HUES64 (cell line): ENCODE results near the gene SLC16A13.
"Not testable (repeated sequence)": the region's sequence is repeated elsewhere in the genome, so short reads cannot be mapped to it uniquely, and the experiment has no call there.

Experiments
- H3K27ac ChIP-seq: 2 replicates; pipeline ENCODE4 v1.7.0; 2013; ENCODE audit warnings: low read depth, low read length, inconsistent platforms
- H3K27me3 ChIP-seq: 2 replicates; pipeline ENCODE4 v1.6.1; 2013; ENCODE audit warnings: mild to moderate bottlenecking, low read length; ENCODE audit not compliant: insufficient read depth
- H3K36me3 ChIP-seq: 2 replicates; pipeline ENCODE4 v1.6.1; 2013; ENCODE audit warnings: mild to moderate bottlenecking, low read length; ENCODE audit not compliant: insufficient read depth
- H3K4me1 ChIP-seq: 2 replicates; pipeline ENCODE4 v1.6.1; 2013; ENCODE audit warnings: mild to moderate bottlenecking, low read length, moderate library complexity; ENCODE audit not compliant: insufficient read depth
- H3K4me3 ChIP-seq: 2 replicates; pipeline ENCODE4 v1.5.1; 2013; ENCODE audit warnings: mild to moderate bottlenecking, low read length, moderate library complexity
- H3K9ac ChIP-seq: 2 replicates; pipeline ENCODE4 v1.6.1; 2013; ENCODE audit warnings: mild to moderate bottlenecking, low read depth, low read length
- H3K9me3 ChIP-seq: 2 replicates; pipeline ENCODE4 v1.6.1; 2013; ENCODE audit warnings: low read depth, low read length; ENCODE audit not compliant: insufficient read depth
- WGBS: fragments of 150-250, 120-280 bp; methylation state at CpG from one replicate; pipeline ENCODE4 v1.1.7; 2013; ENCODE audit warnings: missing lambda C conversion rate; 5-methylcytosine and 5-hydroxymethylcytosine counted together

The SLC16A13 gene

DNA sequence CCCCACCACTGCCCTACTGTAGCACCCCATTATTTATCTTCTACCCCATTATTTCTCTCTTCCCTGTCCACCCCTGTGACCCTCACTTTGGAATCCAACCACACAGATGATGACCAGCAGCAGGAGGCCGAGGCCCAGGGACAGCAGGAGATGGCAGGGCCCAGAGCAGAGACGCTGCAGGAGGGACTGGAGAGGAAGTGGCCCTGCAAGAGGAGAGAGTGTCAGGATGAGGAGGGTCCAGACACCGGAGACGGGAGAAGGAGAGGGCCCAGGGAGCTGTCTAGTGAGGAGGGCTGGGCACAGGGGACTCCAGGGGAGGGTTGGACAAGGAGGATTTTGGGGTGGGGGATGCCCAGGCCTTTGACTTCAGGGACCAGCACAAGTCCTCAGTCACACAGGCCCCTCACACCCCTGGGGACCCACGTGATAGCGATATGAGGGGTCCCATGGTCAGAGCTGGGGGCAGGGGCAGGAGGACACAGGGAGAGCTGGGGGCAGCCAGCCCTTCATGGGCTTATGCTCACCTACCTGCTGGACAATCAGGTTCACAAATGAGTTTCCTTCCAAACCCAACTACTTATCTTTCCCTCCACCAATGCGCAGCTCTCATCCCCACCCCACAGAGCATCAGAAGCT, 42.2 kb downstream of the SLC16A13 start:
- WGBS: 88% methylated on average over 7 of the region's 7 CpGs
- H3K27ac ChIP-seq: no peak overlapping the region
- no peak overlapping the region for H3K9ac ChIP-seq
- no peak overlapping the region for H3K4me3 ChIP-seq
- no peaks in the 10 kb centered on the region for H3K9me3 ChIP-seq
- no peaks in the 10 kb centered on the region for H3K36me3 ChIP-seq
- no peaks in the 10 kb centered on the region for H3K27me3 ChIP-seq
- H3K4me1 ChIP-seq: no peaks in the 10 kb centered on the region

DNA sequence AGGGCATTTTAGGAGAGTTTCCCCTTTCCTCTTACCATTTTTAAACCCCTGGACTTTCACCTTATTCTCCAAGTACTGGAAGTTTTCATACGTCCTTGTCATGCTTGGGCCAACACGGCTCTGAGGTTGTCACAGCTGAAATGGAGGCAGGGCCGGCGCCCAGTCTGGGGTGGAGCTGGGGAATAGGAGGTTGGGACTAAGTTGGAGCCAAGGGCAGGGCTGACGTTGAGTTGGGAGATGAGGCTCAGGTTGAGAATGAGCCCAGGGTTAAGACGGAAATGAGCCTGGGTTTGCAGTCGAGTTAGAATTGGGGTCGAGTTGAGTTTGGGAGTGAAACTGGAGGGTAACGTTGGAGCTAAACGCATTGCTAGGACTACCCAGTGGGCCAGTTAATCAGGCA, 42.9 kb downstream of the SLC16A13 start:
- no peaks in the 10 kb centered on the region for H3K9me3 ChIP-seq
- WGBS: 92% methylated on average over 10 of the region's 10 CpGs
- H3K36me3 ChIP-seq: no peaks in the 10 kb centered on the region
- H3K9ac ChIP-seq: no peak overlapping the region
- no peak overlapping the region for H3K4me3 ChIP-seq
- no peaks in the 10 kb centered on the region for H3K27me3 ChIP-seq
- H3K4me1 ChIP-seq: no peaks in the 10 kb centered on the region
- no peak overlapping the region for H3K27ac ChIP-seq

DNA sequence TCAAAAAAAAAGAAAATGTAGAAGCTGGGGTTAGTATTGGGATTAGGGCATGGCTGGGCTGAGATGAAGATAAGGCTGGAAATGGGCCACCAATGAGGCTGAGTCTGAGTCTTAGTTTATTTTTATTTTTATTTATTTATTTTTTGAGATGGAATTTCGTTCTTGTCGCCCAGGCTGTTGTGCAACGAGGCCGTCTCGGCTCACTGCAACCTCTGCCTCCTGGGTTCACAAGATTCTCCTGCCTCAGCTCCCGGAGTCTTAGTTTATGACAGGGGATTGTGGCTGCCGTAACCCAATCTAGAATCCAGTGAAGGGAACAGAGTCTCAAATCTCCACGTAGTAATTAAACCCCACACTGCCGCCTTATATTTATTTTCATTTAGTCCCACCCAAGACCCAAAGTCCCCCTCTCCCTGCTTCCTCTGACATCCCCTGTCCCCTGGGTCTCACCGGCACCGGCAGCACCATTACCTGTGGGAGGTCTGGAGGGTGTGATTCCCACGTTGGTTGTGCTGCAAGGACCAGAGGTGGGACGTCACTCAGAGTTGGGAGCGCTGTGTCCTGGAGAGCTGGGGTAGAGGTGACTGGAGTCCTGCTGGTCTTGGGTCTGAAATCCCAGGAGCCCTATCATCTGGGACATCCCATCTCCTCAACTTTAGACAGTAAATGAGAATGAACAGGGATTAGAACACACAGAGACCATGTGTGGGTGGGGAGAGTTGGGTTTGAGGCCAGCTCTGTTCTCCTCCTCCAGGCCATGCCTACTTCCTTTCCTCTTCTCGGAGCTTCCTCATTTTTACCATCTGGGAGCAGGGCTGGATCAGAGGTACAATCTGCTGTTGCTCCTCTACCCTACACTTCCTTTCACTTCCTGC, 44.0 kb downstream of the SLC16A13 start, which contains the start of gene CLEC10A:
Gene CLEC10A, minus strand, starts transcription at position 671 of the 875 bp plus-strand sequence. CDS start 1,439 bp downstream, outside the sequence.
- H3K9ac ChIP-seq: no peak within 1 kb of the TSS
- H3K36me3 ChIP-seq: no peaks in the 10 kb centered on the region
- H3K27me3 ChIP-seq: no peaks in the 10 kb centered on the region
- no peak within 1 kb of the TSS for H3K27ac ChIP-seq
- no peaks in the 10 kb centered on the region for H3K9me3 ChIP-seq
- no peak within 1 kb of the TSS for H3K4me3 ChIP-seq
- WGBS: 87% methylated on average over 15 of the region's 15 CpGs
- no peaks in the 10 kb centered on the region for H3K4me1 ChIP-seq

DNA sequence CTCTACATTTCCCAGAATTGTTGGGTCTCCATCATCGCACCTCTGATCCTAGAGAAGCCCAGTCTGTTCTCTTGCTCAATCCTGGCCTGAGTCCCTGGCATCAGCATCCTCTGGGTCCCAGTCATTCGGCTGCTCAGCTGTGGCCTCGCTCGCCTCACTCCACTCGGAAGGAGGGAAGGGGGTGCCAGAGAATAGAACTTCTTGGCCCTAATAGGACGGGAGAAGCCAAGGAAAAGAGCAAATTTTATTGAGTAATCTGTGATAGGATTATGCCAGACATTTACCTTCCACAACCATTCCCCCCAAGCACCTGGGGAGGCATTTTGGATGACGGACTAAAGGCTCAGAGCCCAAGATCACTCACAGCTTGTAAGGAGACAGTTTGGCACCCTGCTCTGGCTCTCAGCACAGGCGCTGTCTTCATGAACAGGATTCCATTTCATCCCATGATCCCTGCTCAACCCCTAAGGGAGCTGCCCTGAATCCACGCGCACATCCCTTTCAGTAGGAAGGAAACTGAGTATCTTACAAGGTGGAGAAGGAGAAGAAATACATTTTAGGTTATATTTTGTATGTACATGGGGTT, 44.7 kb downstream of the SLC16A13 start:
- H3K9me3 ChIP-seq: no peaks in the 10 kb centered on the region
- 91% methylated on average over 10 of the region's 10 CpGs for WGBS
- no peak overlapping the region for H3K27ac ChIP-seq
- no peaks in the 10 kb centered on the region for H3K36me3 ChIP-seq
- no peak overlapping the region for H3K4me3 ChIP-seq
- H3K4me1 ChIP-seq: no peaks in the 10 kb centered on the region
- no peak overlapping the region for H3K9ac ChIP-seq
- no peaks in the 10 kb centered on the region for H3K27me3 ChIP-seq

DNA sequence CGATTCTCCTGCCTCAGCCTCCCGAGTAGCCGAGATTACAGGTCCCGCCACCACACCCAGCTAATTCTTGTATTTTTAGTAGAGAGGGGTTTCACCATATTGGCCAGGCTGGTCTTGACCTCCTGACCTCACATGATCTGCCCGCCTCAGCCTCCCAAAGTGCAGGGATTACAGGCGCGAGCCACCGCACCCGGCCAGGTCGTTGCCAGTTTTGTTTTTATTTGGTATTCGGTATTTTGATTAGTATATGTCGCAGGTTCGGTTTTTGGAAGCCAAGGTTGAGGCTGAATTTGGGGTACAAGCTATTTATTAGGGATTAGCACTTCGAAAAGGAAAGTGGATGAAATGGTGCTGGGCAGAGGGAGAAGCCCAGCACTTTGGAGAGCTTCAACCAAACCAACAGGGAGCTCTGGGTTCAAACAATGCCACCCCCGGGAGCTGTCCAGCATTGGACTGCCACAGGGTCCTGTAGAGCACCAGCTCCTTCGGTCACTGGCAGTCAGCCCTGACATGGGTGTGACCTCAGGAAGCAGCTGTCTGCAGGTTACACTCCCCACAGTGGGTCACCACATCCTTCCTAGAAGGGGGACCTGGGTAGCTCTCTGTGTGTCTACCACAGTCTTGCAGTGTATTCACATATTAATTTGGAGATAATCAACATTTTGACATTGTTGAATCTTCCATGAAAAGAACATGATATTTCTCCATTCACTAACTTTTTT, 45.7 kb downstream of the SLC16A13 start:
- H3K9me3 ChIP-seq: no peaks in the 10 kb centered on the region
- H3K9ac ChIP-seq: no peak overlapping the region
- WGBS: 93% methylated on average over 16 of the region's 16 CpGs
- H3K27me3 ChIP-seq: no peaks in the 10 kb centered on the region
- no peaks in the 10 kb centered on the region for H3K4me1 ChIP-seq
- H3K27ac ChIP-seq: no peak overlapping the region
- H3K4me3 ChIP-seq: no peak overlapping the region
- no peaks in the 10 kb centered on the region for H3K36me3 ChIP-seq

DNA sequence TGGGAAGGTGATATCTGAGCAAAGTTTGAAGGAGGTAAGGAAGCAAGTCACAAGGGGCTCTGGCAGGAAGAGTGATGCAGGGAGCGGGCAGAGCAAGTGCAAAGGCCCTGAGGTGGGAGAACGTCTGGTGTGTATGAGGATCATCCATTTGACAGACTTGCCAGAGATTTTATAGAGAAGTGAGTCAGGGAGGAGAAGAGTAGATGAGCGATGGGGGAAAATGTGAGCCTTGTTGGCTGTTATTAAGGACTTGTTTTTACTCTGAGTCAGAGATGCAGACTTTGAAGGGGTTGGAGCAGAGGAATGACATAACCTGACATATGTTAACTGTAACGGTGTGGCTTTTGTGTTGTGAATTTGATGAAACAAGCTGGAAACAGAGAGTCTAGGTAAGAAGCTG, 47.8 kb downstream of the SLC16A13 start:
- Histone ChIP-seq H3K9ac (no peak overlapping the region), H3K4me3 (no peak overlapping the region), H3K36me3 (no peaks in the 10 kb centered on the region), H3K9me3 (no peaks in the 10 kb centered on the region), H3K27ac (no peak overlapping the region), H3K27me3 (no peaks in the 10 kb centered on the region), H3K4me1 (no peaks in the 10 kb centered on the region)
- 85% methylated on average over 4 of the region's 4 CpGs for WGBS

DNA sequence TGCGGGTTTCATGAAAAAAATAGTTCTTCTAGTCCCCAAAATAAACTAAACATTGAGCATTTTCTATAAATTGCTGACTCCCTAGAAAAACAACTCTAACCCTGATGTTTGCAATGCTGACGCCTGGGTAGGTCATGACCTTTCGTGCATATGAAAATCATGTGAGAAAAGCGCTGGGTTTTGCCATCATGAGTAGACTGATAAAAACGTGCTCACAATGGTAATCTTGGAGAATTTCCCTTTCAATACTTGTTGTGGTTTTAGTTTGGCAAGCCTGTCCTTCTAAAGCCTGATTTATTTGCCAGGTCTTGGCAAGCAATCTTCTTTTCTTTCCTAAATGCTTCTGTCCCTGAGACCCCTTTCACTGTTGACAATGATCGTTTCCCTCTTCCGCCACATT, 48.3 kb downstream of the SLC16A13 start:
- no peaks in the 10 kb centered on the region for H3K4me1 ChIP-seq
- no peak overlapping the region for H3K9ac ChIP-seq
- H3K27me3 ChIP-seq: no peaks in the 10 kb centered on the region
- H3K9me3 ChIP-seq: no peaks in the 10 kb centered on the region
- no peak overlapping the region for H3K4me3 ChIP-seq
- 82% methylated on average over 7 of the region's 7 CpGs for WGBS
- no peaks in the 10 kb centered on the region for H3K36me3 ChIP-seq
- H3K27ac ChIP-seq: no peak overlapping the region

DNA sequence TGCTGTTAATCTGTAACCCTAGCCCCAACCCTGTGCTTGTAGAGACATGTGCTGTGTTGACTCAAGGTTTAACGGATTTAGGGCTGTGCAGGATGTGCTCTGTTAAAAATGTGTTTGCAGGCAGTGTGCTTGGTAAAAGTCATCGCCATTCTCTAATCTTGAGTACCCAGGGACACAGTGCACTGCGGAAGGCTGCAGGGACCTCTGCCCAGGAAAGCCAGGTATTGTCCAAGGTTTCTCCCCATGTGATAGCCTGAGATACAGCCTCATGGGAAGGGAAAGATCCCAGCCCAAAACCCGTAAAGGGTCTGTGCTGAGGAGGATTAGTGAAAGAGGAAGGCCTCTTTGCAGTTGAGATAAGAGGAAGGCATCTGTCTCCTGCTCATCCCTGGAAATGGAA, 52.6 kb downstream of the SLC16A13 start:
- not testable (repeated sequence) for H3K36me3 ChIP-seq, H3K9ac ChIP-seq, H3K27ac ChIP-seq, H3K9me3 ChIP-seq, H3K4me3 ChIP-seq, H3K4me1 ChIP-seq, H3K27me3 ChIP-seq
- 82% methylated on average over 4 of the region's 4 CpGs for WGBS

DNA sequence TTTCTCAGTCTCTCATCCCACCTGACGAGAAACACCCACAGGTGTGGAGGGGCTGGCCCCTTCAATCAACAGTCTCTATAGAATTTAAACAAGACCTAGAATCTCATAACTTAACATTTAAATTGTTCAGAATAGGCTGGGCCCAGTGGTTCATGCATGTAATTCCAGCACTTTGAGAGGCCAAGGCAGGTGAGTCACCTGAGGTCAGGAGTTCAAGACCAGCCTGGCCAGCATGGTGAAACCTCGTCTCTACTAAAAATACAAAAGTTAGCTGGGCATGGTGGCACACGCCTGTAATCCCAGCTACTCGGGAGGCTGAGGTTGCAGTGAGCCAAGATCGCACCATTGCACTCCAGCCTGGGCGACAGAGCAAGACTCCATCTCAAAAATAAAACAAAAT, 53.8 kb downstream of the SLC16A13 start:
- not testable (repeated sequence) for H3K4me1 ChIP-seq, H3K27me3 ChIP-seq, H3K4me3 ChIP-seq, H3K9me3 ChIP-seq, H3K9ac ChIP-seq, H3K36me3 ChIP-seq, H3K27ac ChIP-seq
- 95% methylated on average over 6 of the region's 6 CpGs for WGBS
